ENCODE results near the gene FCRL5.
"Not testable (repeated sequence)": the region's sequence is repeated elsewhere in the genome, so short reads cannot be mapped to it uniquely, and the experiment has no call there.

FCRL5 gene

DNA sequence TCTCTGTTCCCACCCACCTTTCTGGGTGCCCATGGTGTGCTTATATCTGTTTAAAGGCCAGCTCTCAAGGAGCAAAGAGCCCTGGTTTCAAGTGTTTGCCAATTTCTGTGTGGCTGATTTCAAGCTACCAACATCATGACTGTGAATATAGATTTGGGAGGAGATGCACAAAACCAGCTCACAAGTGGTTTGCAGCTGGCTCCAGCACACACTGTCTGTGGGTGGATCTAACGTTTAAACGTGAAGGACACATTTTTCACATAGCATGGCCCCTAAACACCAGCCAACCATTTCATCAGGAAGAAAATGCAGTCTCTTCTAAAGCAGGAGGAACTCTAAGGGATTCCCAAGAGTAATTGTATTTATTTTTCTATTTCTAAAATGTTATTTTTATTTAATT lies 65.2 kb downstream of the FCRL5 start:
- no peak for DNase-seq (ENCODE audit: low spot score)

DNA sequence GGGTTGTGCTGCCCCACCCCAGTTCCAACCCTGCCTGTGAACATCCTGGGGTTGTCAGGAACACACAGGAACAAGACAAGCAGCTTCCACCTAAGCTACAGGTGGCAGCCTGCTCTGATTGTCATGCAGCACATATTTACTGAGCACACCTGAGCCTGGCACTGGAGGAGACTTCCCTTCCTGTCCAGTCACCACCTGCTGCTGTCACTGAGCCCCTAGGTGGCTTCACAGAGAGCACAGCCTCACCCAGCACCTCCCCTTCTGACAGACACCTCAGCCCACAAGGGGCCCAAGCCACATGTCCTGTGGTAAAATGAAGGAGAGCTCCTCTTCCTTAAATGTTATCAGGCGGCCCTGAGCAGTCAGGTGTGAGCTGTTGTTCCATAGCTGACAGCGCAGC lies 65.9 kb downstream of the FCRL5 start:
- not testable (repeated sequence) for DNase-seq (ENCODE audit: low spot score)

DNA sequence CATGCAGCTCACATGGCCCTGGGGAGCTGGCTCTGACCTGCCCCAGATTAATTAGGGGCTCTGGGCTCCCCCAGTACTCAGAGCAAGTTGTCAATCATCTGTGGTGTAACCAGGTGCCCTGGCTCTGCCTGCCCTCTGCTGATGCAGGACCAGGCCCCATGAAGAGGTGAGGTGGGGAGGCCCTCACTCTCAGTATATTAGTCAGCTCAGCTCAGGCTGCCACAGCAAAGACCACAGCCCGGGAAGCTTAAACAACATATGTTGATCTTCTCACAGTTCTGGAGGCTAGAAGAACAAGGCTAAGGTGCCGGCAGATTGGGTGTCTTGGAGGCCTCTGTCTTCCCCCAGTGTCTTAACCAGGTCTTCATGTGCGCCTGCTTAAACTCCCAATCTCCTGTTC lies 66.5 kb downstream of the FCRL5 start:
- DNase-seq (ENCODE audit: low spot score), result no peak

DNA sequence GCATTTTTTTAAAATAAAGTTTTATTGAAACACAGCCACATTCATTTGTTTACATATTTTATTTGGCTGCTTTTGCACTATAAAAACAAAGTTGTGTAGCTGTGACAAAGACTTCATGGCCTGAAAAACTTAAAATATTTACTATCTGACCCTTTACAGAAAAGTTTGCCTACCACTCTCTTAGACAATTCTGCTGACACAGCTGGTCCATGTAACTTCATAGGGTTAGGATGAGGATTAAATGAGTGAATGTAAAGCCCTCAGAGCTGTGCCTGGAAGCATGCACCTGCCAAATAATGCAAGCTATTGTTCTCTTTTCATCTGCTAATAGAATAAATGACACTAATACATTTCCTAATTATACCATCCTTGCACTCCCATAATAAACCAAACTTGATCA lies 67.7 kb downstream of the FCRL5 start:
- DNase-seq (ENCODE audit: low spot score), result no peak

DNA sequence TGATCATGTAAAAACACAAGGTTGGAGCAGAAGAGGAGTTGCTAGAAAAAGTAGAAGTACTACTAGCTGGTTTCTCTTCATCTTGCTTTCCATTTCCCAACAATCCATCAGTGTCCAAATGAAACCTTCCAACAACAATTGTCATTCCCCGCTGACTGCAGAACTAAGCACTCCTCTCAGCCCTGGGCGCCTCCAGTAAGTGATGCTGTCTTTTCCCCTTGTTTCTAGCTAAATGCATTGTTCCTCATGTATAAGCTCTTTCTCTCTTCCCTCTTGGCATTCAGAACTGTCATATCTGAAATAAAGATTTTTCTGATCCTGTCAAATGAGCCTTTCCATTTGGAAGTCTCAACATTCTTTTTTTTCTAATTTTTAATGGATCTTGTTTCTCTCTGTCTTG lies 68.7 kb downstream of the FCRL5 start:
- no peak for DNase-seq (ENCODE audit: low spot score)

DNA sequence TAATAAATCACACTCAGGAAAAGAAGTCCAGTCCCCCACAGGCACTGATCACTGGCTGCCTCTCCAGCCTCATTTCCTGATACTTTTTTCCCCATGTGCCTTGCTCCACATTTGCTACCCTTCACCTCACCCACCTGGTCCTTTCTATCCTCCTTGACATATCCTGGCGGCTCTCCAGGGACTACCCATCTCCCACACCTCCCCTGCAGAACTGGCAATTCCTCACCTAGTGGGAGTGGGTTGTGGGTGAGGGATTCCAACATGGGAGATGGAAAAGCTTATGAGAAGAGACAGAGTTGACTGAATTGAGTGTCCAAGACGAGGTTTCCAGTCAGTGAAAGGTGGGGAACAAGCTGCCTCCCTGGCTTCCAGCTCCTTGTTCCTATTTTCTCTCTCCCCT lies 69.6 kb downstream of the FCRL5 start:
- no peak for DNase-seq (ENCODE audit: low spot score)

DNA sequence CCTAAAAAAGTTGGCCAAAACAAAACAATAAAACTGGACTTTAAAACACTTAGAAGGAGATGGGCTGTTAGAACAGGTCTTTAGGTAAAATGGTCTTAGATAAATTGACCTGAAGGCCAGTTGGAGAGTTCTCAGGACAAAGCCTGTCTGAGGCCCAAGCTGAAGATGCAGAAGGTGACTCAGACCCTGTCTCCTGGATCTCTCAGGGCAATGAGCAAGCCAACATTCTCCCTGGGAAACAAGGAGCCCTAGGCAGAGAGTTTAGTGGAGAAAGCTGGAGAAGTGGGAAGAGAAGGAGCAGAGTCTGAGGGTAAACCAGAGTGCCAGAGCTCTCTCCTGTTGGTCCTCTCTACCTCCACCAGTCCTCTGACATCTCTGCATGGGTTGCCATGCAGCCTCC lies 70.1 kb downstream of the FCRL5 start:
- DNase-seq (ENCODE audit: low spot score), result no peak

DNA sequence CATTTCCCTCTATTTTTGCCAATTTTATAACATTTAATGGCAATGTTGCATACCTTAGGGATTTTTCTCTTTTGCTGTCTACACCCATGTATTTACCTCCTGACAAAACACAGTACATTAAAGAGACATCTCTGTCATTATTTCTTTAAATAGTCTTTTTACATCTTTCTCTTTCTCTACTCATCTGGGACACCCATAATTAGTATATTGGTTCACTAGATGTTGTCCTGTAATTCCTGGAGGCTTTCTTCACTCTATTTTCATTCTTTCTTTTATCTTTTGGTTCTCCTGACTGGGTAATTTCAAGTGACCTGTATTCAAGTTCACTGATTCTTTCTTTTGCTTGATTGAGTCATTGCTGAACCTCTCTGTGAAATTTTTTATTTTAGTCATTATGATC lies 74.3 kb downstream of the FCRL5 start:
- DNase-seq (ENCODE audit: low spot score), result no peak

DNA sequence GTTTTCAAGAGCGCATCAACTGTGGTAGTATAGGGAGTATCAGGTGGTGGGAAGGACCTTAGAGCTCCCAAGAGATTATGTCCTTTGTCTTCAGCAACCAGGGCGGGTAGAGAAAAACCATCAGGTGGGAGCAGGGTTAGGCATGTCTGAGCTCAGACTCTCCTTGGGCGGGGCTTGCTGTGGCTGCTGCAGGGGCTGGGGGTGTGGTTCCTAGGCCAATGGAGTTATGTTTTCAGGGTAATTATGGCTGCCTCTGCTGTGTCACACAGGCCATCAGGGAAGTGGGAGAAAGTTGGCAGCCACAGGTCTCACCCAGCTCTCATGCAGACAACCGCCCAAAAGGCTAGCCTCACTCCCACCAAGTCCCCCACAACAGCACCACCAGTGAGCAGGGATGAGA lies 74.9 kb downstream of the FCRL5 start:
- DNase-seq (ENCODE audit: low spot score), result no peak

DNA sequence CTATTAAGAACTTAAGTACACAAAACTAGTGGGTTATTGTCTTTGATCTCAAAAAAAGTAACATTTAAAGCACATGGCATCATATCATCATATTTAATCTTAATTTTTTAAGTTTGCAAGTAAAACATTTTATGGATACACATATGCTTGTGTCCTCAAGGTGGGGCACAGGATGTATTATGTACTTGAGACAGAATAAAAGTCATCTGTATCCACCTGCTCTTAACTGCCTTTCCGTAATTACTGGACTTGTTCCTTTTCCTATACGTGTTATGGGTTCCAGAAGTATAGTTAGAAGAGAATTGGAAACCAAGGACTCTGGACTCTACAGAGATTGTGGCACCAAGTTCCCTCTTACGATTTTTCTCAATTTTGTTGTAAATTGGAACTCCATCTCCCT lies 79.4 kb downstream of the FCRL5 start:
- no peak for DNase-seq (ENCODE audit: low spot score)

DNA sequence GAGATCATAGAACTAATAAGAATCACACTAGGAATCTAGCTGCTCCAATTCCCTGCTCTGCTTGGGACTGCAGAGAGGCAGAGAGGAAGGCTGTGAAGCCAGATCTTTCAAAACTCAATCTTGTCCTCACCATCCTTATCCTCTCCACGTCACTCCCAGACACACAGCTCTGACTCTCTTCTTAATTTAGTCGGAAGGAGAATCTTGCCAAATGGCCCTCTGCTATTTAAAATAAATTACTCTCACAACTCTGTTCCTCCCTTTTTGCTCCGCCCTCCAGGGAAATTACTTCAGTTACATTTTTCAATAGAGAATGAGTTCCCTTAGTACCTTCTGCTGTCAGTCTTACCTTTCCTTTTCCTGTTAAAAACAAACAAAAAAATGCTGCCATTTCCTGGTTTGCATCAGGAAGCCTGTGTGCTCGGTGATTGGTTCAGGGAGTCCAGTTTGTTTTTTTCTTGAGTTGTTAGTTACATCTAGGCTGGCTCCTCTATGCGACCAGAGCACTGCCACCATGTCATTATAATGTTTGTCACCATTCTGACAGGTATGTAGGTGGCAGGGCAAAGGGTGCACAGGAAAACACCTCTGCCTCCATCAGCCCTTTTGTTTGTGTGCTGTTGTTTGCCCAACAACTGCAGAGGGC lies 80.1 kb downstream of the FCRL5 start:
- DNase-seq (ENCODE audit: low spot score), result no peak

DNA sequence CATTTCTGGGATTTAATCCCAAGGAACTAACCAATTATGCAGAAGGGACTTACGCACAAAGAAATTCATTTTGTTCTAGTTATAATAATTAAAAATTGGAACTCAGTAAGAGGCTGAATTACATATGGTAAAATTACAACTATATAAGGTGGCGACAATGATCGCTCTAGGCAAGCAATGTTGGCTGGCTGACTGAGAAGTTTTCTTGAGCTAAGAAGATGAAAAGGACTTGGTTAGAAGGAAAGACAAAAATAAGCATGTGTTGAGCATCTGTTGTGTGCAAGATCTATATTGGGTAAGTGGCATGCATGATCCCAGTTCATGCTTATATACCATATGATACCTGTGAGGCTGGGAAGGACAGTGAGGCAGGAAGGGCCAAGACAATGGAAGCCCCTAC lies 80.8 kb downstream of the FCRL5 start:
- DNase-seq (ENCODE audit: low spot score), result no peak

DNA sequence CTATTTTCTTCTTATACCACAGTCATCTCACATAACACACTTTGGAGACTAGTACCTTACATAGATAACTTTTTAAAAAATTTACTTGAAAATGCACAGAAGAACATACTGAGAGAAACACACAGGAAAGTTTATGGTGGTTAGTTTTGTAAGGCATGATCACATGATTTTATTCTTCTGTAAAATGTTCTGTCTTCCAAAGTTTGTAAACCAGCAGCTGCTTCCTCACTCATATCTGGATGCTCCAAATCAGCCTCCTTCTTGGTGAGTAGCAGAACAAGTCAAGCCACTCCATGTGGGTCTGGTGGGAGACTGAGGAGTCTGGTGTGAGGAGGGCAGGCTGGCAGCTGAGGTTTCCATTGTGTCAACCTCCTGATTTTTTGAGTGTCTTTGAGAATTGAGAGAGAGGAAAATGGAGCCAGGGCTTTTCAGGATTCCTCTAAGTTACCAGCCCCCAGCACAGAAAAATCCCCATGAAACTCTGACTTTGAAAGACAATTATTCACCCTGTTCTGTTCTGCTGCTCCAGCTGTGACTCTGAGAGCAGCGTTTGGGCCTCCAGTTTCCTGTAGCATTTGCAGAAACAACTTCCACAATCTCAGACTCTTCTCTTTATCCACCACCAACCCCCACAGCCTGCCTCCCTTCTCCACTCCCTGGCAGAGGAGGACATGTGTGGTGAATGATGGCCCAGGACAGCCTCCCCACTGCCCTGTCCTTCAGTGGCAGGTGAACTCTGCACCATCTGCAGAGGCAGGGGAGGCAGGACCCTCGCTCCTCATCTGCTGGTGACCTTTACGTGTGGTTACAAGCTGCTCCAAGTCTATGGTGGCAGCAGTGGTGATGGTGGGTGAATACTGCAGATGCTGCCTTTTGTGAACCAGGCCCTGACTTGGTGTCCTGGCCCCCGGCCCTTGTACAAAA lies 82.3 kb downstream of the FCRL5 start:
- DNase-seq (ENCODE audit: low spot score), result no peak

DNA sequence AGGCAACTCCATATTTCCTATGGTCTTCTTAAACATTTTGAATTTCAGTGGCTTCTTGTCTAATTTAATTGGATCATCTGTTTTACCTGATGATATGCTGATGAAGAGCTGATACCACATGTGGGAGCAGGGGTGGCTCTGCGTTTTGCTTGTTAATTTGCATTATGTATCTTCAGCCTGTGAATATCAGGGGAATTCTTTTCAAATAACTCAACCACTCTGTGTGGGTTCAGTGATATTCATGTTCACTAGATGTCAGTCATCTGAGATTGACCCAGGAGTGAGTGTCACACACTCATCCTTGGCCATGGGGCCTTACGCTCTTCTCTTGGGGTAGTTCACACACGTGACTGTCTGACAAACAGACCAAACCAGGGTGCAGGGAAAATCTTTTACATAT lies 83.0 kb downstream of the FCRL5 start:
- no peak for DNase-seq (ENCODE audit: low spot score)

DNA sequence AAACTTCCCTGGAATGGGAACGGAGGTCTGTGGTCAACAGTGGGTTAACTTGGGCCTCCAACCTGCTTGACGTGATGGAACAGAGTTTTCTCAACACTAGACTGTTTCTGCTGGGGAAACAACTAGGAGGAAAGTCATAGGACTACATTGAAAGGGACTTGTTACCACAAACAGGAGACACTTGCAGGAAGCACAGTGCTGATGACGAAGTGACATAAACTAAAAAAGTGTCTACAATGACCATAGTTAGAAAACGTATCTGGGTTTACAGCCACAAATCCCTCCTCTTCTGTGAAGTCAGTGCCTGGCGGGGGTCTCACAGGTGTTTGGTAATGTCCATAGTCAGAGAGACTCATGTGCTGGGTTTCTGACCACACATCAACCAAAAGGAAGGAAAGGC lies 86.3 kb downstream of the FCRL5 start:
- no peak for DNase-seq (ENCODE audit: low spot score)

Data from CD4-positive, alpha-beta T cell treated with Interleukin-2 at 100 ng/mL for 4 hours (primary cell).